HG03575 (cell line): ENCODE data around the gene UBAP1L.
"Not testable (repeated sequence)": the region's sequence is repeated elsewhere in the genome, so short reads cannot be mapped to it uniquely, and the experiment has no call there.

Experiments used
- ATAC-seq: cut with Tn5 transposase; IDR thresholded peaks from one replicate; pipeline ENCODE4 v1.9.1; 2021; ENCODE audit not compliant: unreplicated experiment, insufficient number of reproducible peaks, low FRiP score; ENCODE audit errors: extremely low read depth

Gene UBAP1L

GRCh38 chr15:65101891-65102708 is 12.9 kb downstream of the UBAP1L start:
- no peak for ATAC-seq

GRCh38 chr15:65101411-65101890 is 13.5 kb downstream of the UBAP1L start:
- no peak for ATAC-seq

GRCh38 chr15:65100442-65100841 is 14.6 kb downstream of the UBAP1L start:
- ATAC-seq = no peak

- not testable (repeated sequence) for ATAC-seq
Measured at GRCh38 chr15:65099801-65100200, 15.2 kb downstream of the UBAP1L start.

GRCh38 chr15:65099336-65099735 is 15.7 kb downstream of the UBAP1L start:
- no peak for ATAC-seq

GRCh38 chr15:65097651-65098263 is 17.2 kb downstream of the UBAP1L start:
- no peak for ATAC-seq

GRCh38 chr15:65096481-65097385 is 18.3 kb downstream of the UBAP1L start:
- no peak for ATAC-seq

- ATAC-seq = no peak
Measured at GRCh38 chr15:65095747-65096104, 19.3 kb downstream of the UBAP1L start.

- ATAC-seq = no peak
Measured at GRCh38 chr15:65095011-65095746, 19.8 kb downstream of the UBAP1L start.

- no peak for ATAC-seq
Measured at GRCh38 chr15:65094294-65094995, 20.6 kb downstream of the UBAP1L start.

GRCh38 chr15:65093793-65094170 is 21.2 kb downstream of the UBAP1L start:
- ATAC-seq = not testable (repeated sequence)

- no peak for ATAC-seq
Measured at GRCh38 chr15:65092911-65093792, 21.8 kb downstream of the UBAP1L start.

- no peak for ATAC-seq
Measured at GRCh38 chr15:65091946-65092770, 22.8 kb downstream of the UBAP1L start.

- ATAC-seq = no peak
Measured at GRCh38 chr15:65089206-65089824, 25.7 kb downstream of the UBAP1L start.

- no peak for ATAC-seq
Measured at GRCh38 chr15:65088643-65089021, 26.4 kb downstream of the UBAP1L start.

- ATAC-seq = no peak
Measured at GRCh38 chr15:65087873-65088642, 26.9 kb downstream of the UBAP1L start.
